Cardiac muscle cell (in vitro differentiated cells and primary cell): Measurements from ENCODE around the gene FGA. TPM values are rescaled to one million over a fixed set of nuclear protein-coding genes. Genes with fewer than 3 reads are reported as not detected.

Experiments
- DNase-seq, 2 donors: peaks; one replicate each; pipeline versions ENCODE4 v3.0.0 to v3.0.0-alpha.2; 2010 to 2017; ENCODE audit warnings: low read depth in 1 of 2, low spot score in 1 of 2
- H3K27ac ChIP-seq: fragments of 200-600 bp; sonication (generic); 2 replicates; pipeline ENCODE4 v1.5.1; 2016
- H3K27me3 ChIP-seq: fragments of 200-600 bp; sonication (generic); 2 replicates; pipeline ENCODE4 v1.6.0; 2016; ENCODE audit warnings: control low read depth
- H3K36me3 ChIP-seq: fragments of 200-600 bp; sonication (generic); 2 replicates; pipeline ENCODE4 v1.5.1; 2016; ENCODE audit warnings: control low read depth
- H3K4me1 ChIP-seq: fragments of 200-600 bp; sonication (generic); 2 replicates; pipeline ENCODE4 v1.8.1; 2017; ENCODE audit warnings: low read depth, mild to moderate bottlenecking, mixed run types
- H3K4me3 ChIP-seq: fragments of 200-600 bp; sonication (generic); 2 replicates; pipeline ENCODE4 v1.5.1; 2016; ENCODE audit warnings: mild to moderate bottlenecking
- H3K9me3 ChIP-seq: fragments of 200-600 bp; sonication (generic); 2 replicates; pipeline ENCODE4 v1.5.1; 2017; ENCODE audit warnings: low read depth, mild to moderate bottlenecking, control low read depth
- polyA plus RNA-seq: library from polyadenylated mRNA; unstranded; fragments of >200 nt; fragmentation: Nextera tagmentation; extraction: Ambion mirVana; gene quantifications from 2 replicates; pipeline ENCODE4 v1.2.1, GENCODE V29; 2016
- total RNA-seq: library from RNA; depleted of rRNA; stranded (reverse); fragments of >200 nt; gene quantifications from 2 replicates; pipeline ENCODE4 v1.2.3, GENCODE V29; 2016
- TF ChIP-seq, protein P1 (sequence below): IDR thresholded peaks from 2 replicates; pipeline ENCODE4 v1.5.1; 2012; ENCODE audit warnings: low read depth, mild to moderate bottlenecking, low read length

The FGA gene
- not detected in 2 replicates for total RNA-seq
- 0.31 TPM in 1 of 2 replicates, not detected in the other for polyA plus RNA-seq

DNA sequence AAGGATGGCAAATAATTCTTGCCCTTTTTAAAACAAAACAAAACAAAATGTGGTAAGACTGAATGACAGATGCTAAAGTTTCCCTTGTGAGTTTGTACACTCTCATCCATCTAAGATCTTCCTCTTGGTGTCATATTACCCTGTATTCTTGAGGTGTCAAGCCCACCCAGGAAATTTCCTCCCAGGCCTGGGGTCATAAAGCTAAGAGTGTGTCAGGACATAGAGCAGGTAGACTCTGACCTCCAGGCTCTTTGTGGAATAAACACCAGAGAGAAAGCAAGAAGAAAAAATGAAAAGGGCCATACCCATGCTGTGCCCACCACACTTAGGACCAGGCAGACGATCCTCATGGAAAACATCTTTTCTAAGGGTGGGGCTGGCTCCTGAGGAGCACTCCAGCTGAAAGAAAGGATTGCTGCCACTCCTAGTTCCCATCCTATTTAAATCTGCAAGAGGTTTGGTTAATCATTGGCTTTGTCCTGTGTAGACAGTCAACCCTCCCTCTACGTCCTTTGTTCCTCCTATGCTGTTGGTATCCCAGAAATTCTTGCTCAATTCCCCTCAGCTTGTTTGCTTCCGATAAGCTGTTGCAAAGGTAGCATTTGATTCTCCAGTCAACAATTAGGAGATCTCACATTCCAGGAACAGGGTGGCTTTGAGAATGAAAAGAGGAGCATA, at the start of gene FGA:
TSS of gene FGA (minus strand) at position 414 of the 678 bp plus-strand sequence. CDS start at position 359, 55 bp downstream.
- H3K4me1 ChIP-seq, result no peaks in the 10 kb centered on the region
- no peak for DNase-seq

DNA sequence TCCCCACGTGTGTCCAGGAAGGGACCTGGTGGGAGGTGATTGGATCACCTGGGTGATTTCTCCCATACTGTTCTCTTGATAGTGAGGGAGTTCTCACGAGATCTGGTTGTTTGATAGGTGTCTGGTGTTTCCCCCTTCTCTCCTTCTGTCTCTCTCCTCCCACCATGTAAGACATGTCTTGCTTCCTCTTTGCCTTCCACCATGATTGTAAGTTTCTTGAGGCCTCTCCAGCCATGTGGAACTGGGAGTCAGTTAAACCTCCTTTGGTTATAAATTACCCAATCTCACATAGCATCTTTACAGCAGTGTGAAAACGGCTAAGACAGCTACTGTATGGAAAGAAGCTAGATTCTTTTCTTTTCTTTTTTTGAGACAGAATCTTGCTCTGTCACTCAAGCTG, 43.5 kb upstream of the FGA start:
- DNase-seq, result no peak
- TF ChIP-seq, protein P1, sequence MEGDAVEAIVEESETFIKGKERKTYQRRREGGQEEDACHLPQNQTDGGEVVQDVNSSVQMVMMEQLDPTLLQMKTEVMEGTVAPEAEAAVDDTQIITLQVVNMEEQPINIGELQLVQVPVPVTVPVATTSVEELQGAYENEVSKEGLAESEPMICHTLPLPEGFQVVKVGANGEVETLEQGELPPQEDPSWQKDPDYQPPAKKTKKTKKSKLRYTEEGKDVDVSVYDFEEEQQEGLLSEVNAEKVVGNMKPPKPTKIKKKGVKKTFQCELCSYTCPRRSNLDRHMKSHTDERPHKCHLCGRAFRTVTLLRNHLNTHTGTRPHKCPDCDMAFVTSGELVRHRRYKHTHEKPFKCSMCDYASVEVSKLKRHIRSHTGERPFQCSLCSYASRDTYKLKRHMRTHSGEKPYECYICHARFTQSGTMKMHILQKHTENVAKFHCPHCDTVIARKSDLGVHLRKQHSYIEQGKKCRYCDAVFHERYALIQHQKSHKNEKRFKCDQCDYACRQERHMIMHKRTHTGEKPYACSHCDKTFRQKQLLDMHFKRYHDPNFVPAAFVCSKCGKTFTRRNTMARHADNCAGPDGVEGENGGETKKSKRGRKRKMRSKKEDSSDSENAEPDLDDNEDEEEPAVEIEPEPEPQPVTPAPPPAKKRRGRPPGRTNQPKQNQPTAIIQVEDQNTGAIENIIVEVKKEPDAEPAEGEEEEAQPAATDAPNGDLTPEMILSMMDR, result no peak
- Histone ChIP-seq H3K27me3 (no peaks in the 10 kb centered on the region), H3K36me3 (no peaks in the 10 kb centered on the region), H3K4me1 (no peaks in the 10 kb centered on the region), H3K27ac (no peak overlapping the region), H3K4me3 (no peak overlapping the region), H3K9me3 (no peaks in the 10 kb centered on the region)

More for the DNA sequence above, at the start of gene FGA:
- Histone ChIP-seq H3K36me3 (no peaks in the 10 kb centered on the region), H3K27ac (no peak within 1 kb of the TSS), H3K4me3 (no peak within 1 kb of the TSS), H3K27me3 (no peaks in the 10 kb centered on the region), H3K9me3 (no peaks in the 10 kb centered on the region)
- TF ChIP-seq, protein P1, result no peak

DNA sequence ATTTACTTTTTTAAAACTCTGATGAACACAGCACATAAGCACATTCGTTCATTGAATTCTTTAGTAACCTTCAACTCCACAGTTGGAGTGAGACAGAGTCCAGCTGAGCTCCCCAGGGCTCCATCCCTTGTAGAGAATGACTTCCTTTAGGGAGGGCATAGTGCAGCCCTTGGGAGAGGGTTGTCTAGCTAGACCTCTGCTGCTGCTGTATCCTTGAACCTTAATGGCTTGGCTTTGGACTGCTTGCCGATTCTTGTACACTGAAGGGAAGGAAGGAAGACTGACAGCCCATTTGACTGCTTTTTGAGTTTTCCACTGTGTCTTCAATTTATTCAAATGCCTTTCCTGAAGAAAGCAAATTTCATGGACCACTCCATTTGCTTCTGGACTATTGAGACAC, 41.3 kb upstream of the FGA start:
- Histone ChIP-seq H3K27ac (no peak overlapping the region), H3K4me1 (no peaks in the 10 kb centered on the region), H3K27me3 (peaks cover 11% of the 10 kb centered on the region), H3K36me3 (no peaks in the 10 kb centered on the region), H3K9me3 (no peaks in the 10 kb centered on the region), H3K4me3 (no peak overlapping the region)
- no peak for DNase-seq
- TF ChIP-seq, protein P1, result no peak

DNA sequence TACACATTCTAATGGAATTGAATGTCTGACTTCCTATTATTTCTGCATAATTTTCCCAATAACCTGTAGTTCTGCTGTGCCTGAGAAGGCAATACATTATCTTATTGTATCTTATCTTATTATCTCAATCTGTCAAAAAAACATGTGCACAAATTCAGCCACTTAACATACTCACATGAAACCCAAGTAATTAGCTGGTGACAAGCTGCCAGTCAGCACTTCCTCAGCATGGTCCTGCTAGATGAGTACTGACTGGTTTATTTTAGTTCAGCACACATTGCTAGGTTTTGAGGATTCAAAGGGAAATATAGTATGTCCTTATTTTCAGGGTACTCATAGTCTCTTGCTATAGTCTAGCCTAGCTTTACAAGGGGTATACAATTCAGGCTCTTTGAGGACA, 39.8 kb upstream of the FGA start:
- Histone ChIP-seq H3K27me3 (peaks cover 11% of the 10 kb centered on the region), H3K9me3 (no peaks in the 10 kb centered on the region), H3K36me3 (no peaks in the 10 kb centered on the region), H3K4me1 (no peaks in the 10 kb centered on the region), H3K27ac (no peak overlapping the region), H3K4me3 (no peak overlapping the region)
- no peak for DNase-seq
- TF ChIP-seq, protein P1, result no peak

DNA sequence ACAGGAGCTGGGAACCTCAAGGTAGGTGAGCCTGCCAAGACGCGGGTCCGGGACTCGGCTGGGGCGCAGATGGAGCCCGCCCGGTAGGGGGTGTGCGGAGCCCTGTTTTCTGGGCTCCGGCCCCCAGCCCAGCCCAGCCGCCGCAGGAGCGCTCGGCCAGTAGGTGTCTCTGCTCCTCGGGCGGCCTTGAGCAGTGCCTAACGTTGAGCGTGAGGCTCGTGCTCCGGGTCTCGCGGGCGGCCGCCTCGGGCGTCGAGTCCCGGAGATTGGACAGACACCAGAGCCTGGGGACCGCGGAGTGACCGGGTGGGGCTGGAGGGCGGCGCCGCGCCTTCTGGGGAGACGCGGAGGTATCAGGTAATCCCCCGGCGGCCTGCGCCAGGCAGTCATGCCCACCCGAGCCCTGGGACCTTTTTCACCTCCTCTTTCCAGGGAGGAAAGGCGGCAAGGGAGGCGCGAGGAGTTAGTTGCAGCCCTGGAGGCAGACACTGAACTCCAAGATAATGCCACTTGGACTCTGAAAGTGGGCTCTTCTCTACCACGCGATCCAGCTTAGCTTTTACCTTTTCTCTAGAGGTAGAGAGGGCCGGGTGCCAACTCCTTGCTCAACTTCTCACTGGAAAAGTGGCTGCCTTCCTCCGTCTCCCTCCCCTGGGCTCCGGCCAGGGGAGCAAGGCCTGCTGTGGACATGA, 36.4 kb upstream of the FGA start:
- Histone ChIP-seq H3K9me3 (no peaks in the 10 kb centered on the region), H3K4me3 (peak overlapping the region; percentile 13), H3K27me3 (peaks cover 11% of the 10 kb centered on the region), H3K4me1 (peaks cover 6% of the 10 kb centered on the region), H3K36me3 (no peaks in the 10 kb centered on the region), H3K27ac (no peak overlapping the region)
- TF ChIP-seq, protein P1, result peak; percentile 67
- peak; percentile 63 to 87 for DNase-seq
